COLO668 (cell line): Measurements from ENCODE around the gene MACROD2.
"Not testable (repeated sequence)": the region's sequence is repeated elsewhere in the genome, so short reads cannot be mapped to it uniquely, and the experiment has no call there.

ENCODE experiments used
- DNase-seq: peaks from one replicate; lab custom pipeline; 2025; ENCODE audit not compliant: unreplicated experiment; lab: John Stamatoyannopoulos, UW

Gene MACROD2

DNA sequence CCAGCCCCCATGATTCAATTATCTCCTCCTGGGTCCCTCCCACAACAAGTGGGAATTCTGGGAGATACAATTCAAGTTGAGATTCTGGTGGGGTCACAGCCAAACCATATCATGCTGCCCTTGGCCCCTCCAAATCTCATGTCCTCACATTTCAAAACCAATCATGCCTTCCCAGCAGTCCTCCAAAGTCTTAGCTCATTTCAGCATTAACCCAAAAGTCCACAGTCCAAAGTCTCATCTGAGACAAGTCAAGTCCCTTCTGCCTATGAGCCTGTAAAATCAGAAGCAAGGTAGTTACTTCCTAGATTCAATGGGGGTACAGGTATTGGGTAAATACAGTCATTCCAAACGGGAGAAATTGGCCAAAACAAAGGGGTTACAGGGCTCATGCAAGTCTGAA is 1021.6 kb downstream of the MACROD2 start:
- not testable (repeated sequence) for DNase-seq

DNA sequence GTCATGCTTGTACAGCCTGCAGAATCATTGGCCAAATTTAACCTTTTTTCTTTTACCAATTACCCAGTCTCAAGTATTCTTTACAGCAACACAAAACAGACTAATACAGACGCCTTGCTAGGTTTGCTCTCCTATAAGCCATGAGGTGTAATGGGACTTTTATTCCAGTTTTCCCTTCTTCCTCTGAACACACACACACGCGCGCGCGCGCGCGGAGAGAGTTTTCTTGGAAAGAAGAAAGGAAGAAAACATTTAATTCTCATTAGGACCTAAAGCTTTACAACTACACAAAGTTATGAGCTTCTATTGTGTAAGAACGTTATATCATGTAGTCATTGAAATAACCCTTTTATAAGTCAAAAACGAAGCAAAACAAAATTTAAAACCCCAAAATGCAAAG is 1023.6 kb downstream of the MACROD2 start:
- no peak for DNase-seq

DNA sequence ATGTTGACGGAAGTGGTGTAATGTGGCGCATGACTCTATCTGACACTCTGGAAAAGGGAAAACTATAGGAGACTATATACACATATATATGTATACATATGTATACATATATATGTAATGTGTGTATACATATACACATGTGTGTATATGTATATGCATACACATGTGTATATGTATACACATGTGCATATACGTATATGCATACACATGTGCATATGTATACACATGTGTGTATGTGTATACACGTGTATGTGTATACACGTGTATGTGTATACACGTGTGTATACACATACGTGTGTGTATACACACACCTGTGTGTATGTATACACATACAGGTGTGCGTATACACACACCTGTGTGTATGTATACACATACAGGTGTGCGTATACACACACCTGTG is 1025.5 kb downstream of the MACROD2 start:
- DNase-seq: no peak

DNA sequence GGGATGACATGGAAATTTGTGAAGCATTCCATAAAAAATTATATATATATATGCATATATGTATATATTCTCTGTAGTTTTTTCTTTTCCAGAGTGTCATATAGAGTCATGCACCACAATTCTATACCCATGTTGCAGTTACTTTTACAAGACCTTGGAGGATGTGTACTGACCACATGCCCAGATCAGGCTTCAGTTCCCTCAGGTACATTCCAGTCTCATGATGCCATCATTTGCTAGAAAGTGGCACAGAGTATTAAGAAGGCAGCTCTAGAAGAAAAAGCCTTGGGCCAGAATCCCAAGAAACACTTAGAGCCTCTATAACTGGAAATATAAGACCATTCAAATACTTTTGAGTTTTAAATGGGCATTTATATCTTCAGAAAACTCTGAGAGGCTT is 1027.6 kb downstream of the MACROD2 start:
- DNase-seq: no peak

DNA sequence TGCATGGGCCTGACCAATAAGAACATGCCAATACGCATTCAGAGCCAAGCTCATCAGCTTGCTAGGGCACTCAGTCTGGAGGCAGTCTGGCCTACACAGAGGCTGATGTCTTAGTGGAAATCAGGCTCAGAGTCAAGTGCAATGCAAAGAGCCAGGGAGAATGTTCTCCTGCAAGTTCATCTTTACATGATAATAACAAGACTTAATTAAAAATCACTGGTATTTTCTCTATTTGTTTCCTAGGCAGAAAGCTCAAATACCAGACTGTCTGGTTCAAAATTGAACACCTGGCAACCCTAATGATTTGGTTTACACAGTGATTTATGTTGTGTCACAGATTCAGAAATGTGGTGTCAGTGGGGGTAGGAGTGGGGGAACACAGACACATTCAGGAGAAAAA is 1031.4 kb downstream of the MACROD2 start:
- no peak for DNase-seq

DNA sequence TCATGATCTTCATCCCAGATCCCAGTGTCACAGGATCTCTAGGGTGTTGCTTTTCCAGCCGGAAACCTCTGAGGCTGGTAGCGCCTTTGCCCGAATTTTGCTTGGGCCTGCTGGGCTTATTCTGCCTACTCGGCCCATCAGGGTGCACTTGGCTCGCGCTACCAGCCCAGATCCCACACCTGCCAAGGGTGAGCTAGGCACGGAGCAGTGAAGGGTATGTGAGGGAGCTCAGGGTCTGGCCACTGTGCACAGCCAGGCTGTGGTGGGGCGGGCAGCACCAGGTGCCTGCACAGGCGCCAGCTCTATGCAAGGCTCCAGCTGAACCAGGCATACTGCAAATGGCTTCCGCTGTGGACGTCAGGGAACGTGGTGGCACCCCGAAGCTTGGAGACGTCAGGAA is 1035.5 kb downstream of the MACROD2 start:
- DNase-seq: no peak

DNA sequence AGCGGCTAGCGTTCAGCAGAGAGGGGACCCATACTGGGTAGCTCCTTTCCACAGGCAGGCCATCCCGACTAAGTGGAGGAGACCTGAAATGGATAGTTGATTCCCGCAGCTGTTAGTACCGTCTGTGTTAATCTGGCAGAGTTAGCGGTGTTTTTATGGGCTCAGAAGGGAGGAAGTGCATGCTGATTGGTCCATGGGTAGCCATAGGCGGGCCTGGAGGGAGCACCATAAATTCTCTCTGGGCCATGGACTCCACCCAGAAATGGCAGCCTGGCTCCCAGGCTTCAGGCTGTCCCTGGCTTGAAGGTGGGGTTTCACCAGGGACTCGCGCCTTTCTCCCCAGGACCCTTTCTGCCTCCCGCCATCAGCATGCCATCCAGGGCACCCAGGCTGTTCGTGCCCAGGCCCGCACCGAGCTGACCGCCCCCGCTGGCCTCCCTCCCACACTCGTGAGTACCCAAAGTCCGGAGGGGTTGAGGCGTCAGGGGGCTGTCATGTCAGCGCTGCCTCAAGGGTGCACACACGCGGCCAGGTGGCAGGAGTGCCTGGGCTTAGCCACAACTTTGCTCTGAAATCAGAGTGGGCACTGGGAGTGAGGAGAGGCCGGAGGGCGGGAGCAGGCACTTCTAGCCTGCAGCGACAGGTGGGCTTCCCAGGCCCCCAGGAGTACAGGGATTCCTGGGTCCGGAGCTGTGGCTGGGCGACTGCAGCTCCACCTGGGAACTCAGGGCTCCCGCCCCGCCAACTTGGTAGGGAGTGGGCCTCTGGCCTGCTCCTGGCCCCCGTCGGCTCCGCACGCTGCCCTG is 1036.4 kb downstream of the MACROD2 start:
- no peak for DNase-seq

DNA sequence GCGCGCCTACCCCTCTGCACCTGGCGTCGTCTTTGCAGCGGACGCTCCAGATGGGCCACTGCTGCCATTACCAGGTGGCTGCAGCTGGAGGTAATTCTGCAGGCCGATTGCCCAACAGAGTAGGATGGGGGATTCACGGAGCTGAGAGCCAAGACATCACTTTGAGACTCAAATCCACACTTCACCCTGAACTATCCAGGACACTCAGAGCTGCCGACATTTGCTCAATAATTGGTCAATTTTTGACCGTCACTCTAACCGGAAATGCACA is 1037.0 kb downstream of the MACROD2 start:
- no peak for DNase-seq

DNA sequence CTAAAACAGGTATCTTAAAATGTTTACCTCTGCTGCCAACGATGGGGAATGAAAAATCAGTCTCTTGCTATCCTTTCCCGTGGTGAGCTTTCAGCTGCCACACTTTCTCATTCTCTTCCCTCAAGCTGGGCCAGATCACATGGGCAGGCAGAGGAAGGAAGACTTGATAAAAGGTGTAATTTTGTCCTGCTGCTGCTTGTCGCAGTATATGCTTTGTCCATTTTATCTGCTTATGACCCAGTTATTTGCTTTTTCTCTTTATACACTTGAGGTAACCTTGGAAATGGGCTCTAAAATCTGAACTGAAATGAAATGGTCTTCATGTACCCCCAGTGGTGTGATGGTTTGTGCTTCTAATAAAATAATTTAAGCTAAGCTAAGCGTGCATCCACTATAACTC is 1038.0 kb downstream of the MACROD2 start:
- DNase-seq: no peak

DNA sequence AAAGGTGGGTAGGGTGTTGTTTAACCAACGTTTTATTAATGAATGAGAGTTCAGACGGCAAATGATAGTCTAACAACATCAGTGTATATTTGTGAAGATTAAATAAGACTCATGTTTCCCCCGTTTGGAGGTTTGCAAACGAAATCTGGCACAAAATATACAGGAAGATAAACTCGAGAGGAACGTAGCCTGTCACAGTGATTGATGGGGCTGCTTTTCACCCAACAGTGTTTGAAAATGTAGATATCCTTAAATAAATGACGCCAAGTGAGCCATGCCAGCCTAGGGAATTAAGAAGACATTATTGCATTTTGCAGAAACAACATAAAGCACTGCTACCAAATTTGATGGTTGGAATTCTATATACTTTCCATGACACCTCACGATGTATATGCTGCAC is 1038.6 kb downstream of the MACROD2 start:
- DNase-seq: no peak

DNA sequence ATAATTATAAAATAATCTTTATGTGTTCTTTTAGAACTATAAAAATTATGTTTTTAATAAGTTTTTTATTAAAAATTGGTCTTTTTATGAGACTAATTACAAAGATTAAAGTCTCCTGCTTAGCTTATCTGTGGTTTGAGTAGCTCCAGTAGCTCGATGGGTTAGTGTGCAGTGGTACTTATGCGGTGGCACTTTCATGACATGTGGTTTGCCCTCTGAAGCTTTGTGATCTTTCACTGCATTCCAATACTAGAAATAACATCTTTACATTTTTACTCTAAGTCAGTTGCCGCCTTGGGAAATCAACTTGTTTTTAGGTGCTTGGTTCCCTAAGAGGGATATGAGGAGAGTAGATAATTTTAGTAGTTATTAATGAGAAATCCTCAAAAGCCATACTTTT is 1041.6 kb downstream of the MACROD2 start:
- DNase-seq: no peak

DNA sequence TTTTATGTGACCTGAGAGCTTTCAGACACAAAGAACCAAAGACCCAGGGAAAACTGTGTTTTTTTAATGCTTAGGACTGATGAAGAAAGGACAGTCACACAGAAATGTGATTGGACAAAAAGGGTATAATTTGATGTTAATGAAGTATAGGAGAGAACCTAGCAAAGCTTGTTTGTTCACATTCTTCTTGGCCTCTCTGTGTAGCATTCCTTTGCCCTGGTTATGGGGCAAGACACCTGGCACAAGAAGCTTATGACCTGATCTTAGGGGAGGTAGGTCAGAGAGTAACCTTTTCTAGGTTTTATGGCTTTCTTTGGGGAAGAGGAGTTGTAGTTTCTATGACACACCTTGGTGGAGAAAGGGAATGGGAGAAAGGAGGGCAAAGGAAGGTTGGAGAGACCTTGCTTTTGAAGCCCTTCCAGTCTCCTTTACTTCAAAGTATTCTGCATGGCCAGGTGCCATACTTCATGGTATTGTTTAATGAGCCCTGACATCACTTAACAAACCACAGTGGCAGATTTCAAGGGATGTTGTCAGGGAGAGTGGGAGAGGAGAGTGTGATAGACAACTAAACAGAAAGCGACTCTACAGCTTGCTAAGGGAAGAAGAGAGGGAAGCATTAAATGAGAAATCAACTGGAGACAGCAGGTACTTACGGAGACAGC is 1043.9 kb downstream of the MACROD2 start:
- no peak for DNase-seq

DNA sequence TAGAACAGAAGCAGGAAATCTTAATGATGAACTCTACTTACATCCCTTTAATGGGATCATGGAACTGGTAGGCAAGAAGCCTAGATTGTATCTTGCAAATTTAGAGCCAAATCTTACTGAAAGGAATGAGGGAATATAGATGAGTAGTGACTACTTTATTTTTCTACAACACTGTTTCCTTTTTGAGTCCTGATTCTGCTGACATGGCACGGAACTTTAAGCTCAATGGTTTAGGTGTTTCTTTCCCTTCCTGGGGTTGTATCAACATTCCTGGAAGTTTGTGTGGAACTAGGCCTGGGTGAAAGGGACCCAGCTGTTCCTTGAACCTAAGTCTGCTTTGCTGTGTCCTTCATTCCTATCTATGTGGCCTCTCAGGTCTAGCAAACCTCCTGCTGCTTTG is 1047.4 kb downstream of the MACROD2 start:
- no peak for DNase-seq

DNA sequence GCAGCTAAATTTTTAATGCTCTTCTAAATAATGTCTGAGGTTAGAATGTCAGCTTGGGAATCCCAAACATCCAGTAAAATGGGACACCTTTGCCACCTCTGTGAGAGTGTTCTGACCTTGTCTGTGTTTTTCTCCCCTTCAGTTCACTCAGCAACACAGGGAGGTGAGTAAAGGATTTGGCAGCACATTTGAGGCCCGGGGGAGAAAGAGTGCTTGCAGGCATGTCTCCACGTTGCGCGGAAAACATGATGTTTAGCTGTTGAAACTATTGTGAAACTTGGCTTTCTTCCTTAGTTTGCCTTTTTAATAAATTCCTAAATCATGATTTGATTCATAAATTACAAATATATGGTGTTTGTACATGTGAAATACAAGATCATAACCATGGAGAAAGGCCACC is 1049.9 kb downstream of the MACROD2 start:
- no peak for DNase-seq

DNA sequence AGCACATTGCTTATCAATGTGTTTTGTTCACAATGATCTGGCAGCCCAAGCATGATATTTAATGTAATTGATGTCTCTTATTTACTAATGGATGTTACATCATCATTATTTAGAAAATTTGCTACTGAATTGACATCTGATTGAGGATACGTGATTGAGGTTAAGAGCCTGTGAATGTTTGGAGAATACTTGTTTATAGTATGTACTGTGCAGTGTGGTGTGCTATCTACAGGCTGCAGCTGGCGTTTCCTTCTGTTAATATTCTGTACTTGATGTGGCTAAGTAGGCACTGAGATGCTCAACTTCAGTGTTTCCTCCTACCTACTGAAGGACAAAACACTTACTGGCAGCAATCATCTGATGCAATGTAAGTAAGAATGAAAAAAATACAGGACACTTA is 1051.7 kb downstream of the MACROD2 start:
- DNase-seq: no peak

DNA sequence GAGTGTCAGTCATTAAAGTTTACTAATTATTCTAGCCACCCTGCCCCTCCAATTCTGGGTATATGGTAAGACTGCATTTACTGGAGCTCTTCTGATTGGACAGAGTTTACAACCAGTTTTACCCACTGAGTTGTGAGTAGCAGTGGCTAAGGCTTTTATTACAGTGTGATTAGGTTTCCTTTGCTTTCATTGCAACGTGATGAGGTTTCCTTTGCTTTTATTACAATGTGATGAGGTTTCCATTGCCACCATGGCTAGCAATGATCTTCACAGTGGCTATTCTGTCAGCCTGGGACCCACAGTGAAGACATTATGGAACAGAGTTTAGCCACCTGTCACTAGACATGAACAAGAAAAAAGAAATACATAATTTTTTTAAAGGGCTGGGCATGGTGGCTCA is 1052.3 kb downstream of the MACROD2 start:
- no peak for DNase-seq

DNA sequence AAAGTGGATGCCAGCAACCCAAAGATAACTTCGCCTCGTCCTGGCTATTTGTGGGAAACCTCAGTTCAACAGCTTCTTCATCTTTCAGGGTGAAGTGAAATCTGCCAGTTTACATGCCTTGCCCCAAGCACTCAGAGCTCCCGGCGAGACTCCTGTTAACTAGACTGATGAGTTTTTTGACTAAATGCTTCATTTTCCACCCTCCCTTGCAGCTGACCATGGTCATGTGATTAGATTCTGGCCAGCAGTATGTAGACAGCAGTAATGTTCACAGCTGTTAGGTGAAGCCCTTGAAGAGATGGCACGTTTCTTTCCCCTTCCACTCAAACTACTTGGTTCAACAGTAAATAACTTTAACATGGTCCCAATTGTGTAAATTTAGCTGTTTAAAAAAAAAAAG is 1060.9 kb downstream of the MACROD2 start:
- DNase-seq: no peak

DNA sequence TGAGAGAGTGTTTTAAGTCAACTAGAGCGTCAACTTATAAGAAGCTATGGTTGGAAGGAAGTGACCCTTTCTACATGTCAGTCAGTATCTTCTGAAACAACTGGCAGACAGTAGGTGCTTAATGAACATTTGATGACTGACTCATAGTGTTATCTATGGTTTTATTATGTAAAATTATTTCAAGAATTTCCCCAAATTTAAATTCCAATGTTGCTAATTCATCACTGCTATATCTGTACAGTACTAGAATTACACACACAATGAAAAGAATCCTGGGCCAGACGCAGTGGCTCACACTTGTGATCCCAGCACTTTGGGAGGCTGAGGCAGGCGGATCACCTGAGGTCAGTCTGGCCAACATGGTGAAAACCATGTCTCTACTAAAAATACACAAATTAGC is 1063.5 kb downstream of the MACROD2 start:
- no peak for DNase-seq

DNA sequence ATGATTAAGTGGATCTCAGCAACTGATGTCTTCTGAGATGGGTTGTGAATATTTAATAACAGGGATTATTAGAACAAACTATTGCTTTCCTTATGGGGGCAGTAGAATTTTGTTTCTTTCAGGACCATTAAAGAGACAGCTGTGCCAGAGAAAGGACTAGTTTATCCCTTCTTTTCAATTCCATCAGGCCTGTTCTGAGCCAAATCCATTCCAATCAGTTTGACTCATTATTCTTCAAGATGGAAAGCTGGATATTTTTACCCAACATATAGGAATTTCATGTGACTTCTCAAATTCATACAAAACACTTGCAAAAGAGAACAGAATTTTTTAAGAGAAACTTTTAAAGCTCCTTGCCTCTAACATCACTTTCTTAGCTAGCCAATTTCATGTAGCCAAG is 1064.1 kb downstream of the MACROD2 start:
- DNase-seq: no peak

DNA sequence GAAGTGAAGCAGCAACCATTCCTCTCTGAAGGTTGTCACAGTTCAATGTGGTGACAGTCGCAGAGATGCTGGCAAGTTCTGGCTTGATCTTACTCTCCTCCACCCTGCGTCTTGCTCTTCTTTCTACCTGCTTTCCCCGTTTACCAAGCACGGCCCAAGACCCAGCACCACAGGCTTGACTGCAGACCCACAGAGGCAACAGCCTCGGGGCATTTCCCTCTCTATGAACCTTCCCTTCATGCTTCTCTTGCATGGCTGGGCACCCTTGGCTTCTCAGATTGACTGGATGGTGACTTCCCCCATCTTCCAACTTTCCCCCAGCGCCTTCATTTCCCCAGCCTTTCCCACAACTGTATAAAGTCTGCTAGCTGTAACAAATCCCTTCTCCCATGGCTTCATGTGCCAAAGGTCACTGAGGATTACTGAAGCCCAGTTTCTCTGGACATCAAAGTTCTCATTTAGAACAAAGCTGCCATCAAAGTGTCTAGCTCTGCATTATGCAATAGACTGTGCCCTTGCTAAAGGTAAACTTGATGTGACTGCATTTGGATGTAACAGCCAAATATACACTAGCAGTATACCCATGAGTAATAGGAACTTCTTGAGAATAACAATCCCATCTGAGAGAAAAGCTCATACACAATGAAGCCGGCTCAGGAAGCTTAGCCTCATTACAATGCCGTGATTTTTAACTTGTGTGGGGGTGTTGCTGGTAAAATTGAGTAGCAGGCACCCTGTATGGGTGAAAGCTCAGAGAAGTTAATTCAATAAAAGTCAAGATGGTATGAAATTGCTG is 1065.1 kb downstream of the MACROD2 start:
- no peak for DNase-seq

DNA sequence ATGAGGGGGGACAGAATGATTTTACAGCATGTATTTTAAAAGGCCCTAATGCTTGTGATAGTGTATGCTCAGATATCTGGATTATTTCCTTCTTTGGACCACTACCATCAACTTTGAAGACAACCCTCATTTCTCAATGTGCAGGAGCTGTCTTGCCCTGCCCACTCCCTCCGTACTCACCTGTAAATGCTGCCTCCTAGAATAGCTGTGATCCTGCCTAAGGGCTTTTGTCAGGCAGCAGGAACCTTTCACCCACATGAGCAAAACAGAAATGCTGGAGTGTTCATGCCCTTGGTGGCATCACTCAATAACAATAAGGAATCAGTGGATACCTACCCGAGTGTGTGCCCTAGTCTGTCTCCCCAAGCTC is 1065.7 kb downstream of the MACROD2 start:
- no peak for DNase-seq

DNA sequence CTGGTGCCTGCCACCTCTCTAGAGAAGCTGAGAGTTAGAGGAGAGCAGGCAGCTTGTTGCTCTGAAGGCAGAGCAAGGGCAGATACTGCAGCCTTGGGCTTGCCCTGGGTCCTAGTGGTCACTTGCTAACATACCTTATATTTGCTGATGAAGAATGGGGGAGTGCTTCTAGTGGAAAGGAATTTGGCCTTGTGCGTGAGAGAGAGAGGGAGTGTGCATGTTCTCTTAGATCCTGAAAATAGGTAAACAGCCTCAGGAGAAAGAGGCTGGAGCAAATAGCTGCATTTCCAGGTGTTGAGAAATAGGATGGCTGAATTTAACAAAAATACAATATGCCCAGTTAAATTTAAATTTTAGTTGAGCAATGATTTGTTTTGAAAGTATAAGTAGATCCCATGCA is 1066.6 kb downstream of the MACROD2 start:
- no peak for DNase-seq
